ENCODE data around the gene CNOT8. TPM values are rescaled to one million over a fixed set of nuclear protein-coding genes. Genes with fewer than 3 reads are reported as not detected.

The CNOT8 gene
- total RNA-seq, 1 experiment from 2014 or later: 45.0 TPM

GRCh38 chr5:154829589-154830218, 28.7 kb upstream of the CNOT8 start (continued):
- peak; percentile 80; the same call in 1 of the 2 replicates for TF ChIP-seq MAX (IDR thresholded peaks at IDR 0.05)
- TF ChIP-seq JUND (IDR thresholded peaks at IDR 0.05): peak; percentile 93
- no peak for TF ChIP-seq EGR1 (IDR thresholded peaks at IDR 0.05; ENCODE audit: low read depth)
- TF ChIP-seq SRF (IDR thresholded peaks at IDR 0.05; ENCODE audit: low read depth): peak; percentile 65
- TF ChIP-seq CBX3 (IDR thresholded peaks at IDR 0.05; ENCODE audit: low read depth): peak; percentile 89
- TF ChIP-seq CTCF (IDR thresholded peaks at IDR 0.05 in 2 of 3, conservative IDR thresholded peaks at IDR 0.05 in 1 of 3; ENCODE audit: borderline replicate concordance in 1 of 3, insufficient read depth in 1 of 3, low read depth in 2 of 3, low read length in 2 of 3): no peak

- H3K4me1 ChIP-seq (ENCODE audit: control insufficient read depth in 1 of 2, insufficient read depth in 2 of 2, low read length in 2 of 2): peaks cover 40 to 49% of the 10 kb centered on the region in 2 experiments
- peak overlapping the region; percentile 56 for H3K27ac ChIP-seq (ENCODE audit: low read depth, low read length)
- peak; percentile 35 for ATAC-seq
- peak overlapping the region; percentile 66 for H3K4me2 ChIP-seq (ENCODE audit: low read length)
- ChIA-PET RAD21 (ENCODE audit: low non-redundant PET in 1 of 2, low total read pairs in 2 of 2, uncharacterized antibody in 2 of 2, unreplicated experiment in 2 of 2) (interaction anchor here in 1 of 2 experiments (0.6 kb wide), 1 partner anchor 694 kb away, joined by 3 read pairs; no protein-coding TSS in a partner anchor), POLR2A (interaction anchor here (2.1 kb wide), 1 partner anchor 28 kb away, joined by 7 read pairs; the partner anchor contains the start of gene CNOT8), CTCF (no interaction called here)
- H3K9me2 ChIP-seq (ENCODE audit: insufficient read depth): no peaks in the 10 kb centered on the region
- intact Hi-C loops (cut with micrococcal nuclease): no loop called here
- TF ChIP-seq REST (IDR thresholded peaks at IDR 0.05; ENCODE audit: low read depth) (no peak), EGR1 (IDR thresholded peaks at IDR 0.05; ENCODE audit: low read depth) (peak; percentile 76)
- no peaks in the 10 kb centered on the region for H3K27me3 ChIP-seq (ENCODE audit: insufficient read depth, low read length)
- no peaks in the 10 kb centered on the region for H3K9me3 ChIP-seq (ENCODE audit: control insufficient read depth in 1 of 2, insufficient read depth in 1 of 2, low read depth in 1 of 2, low read length in 2 of 2)
- H3K9ac ChIP-seq (ENCODE audit: low read length): peak overlapping the region; percentile 11; the same call in 1 of the 2 replicates
- H2AFZ ChIP-seq (ENCODE audit: low read depth, low read length, poor library complexity, severe bottlenecking): no peak overlapping the region
- H3K36me3 ChIP-seq (ENCODE audit: control insufficient read depth in 1 of 2, insufficient read depth in 2 of 2, low read length in 2 of 2): no peaks in the 10 kb centered on the region
- H3K4me3 ChIP-seq (replicated peaks in 1 of 2; ENCODE audit: low read depth in 1 of 2, low read length in 2 of 2): peak overlapping the region in 1 of 2 experiments; percentile 33; a peak in 2 of 4 replicates
- no peaks in the 10 kb centered on the region for H3K79me2 ChIP-seq (ENCODE audit: insufficient read depth, low read length)
- DNase-seq (ENCODE audit: low read depth, low spot score): no peak
- no peaks in the 10 kb centered on the region for H4K20me1 ChIP-seq (ENCODE audit: insufficient read depth)
- BruUV-seq (replicated peaks): no TSS peak
These were observed 28.2 kb upstream of the CNOT8 start for GRCh38 chr5:154830219-154830595.
